ENCODE measurements around the gene FALEC. TPM values are rescaled to one million over a fixed set of nuclear protein-coding genes. Genes with fewer than 3 reads are reported as not detected.

FALEC gene
- total RNA-seq, 4 donors from 2014 or later: not detected

- H3K4me3 ChIP-seq: no peak overlapping the region
- no peak overlapping the region for H3K27ac ChIP-seq
- TF ChIP-seq EP300 (IDR thresholded peaks at IDR 0.05): no peak
- TF ChIP-seq CTCF (IDR thresholded peaks at IDR 0.05): no peak
- TF ChIP-seq POLR2AphosphoS5 (IDR thresholded peaks at IDR 0.05): no peak
- no peak for TF ChIP-seq POLR2A (IDR thresholded peaks at IDR 0.05)
- H3K27me3 ChIP-seq: no peaks in the 10 kb centered on the region
- H3K9me3 ChIP-seq: no peaks in the 10 kb centered on the region
- peaks cover 0 to 25% of the 10 kb centered on the region in 2 donors for H3K36me3 ChIP-seq
- no peak for ATAC-seq
- H3K4me1 ChIP-seq: peaks cover 0 to 43% (median 12%) of the 10 kb centered on the region in 3 donors
- 85% methylated on average over 5 of the region's 7 CpGs; no CpG with 5 or more reads in 1 of the 2 donors for WGBS, 2 donors (ENCODE audit: low coverage in 1 of 2)
Observed at GRCh38 chr1:150513351-150513791, 2.2 kb upstream of the FALEC start.

- H3K36me3 ChIP-seq: peaks cover 0 to 25% of the 10 kb centered on the region in 2 donors
- H3K27me3 ChIP-seq: no peaks in the 10 kb centered on the region
- H3K4me3 ChIP-seq: no peak overlapping the region
- peaks cover 0 to 34% (median 9%) of the 10 kb centered on the region in 3 donors for H3K4me1 ChIP-seq
- WGBS, 2 donors (ENCODE audit: low coverage in 1 of 2): 100% methylated on average over 1 of the region's 9 CpGs; no CpG with 5 or more reads in 1 of the 2 donors
- ATAC-seq: no peak
- peak overlapping the region in 1 of 4 donors; percentile 93 for H3K27ac ChIP-seq
- no peak for TF ChIP-seq CTCF (IDR thresholded peaks at IDR 0.05)
- TF ChIP-seq POLR2AphosphoS5 (IDR thresholded peaks at IDR 0.05): no peak
- no peak for TF ChIP-seq EP300 (IDR thresholded peaks at IDR 0.05)
- TF ChIP-seq POLR2A (IDR thresholded peaks at IDR 0.05): no peak
- H3K9me3 ChIP-seq: no peaks in the 10 kb centered on the region
Observed at GRCh38 chr1:150514260-150514659, 1.3 kb upstream of the FALEC start.

- WGBS, 2 donors (ENCODE audit: low coverage in 1 of 2): 0 to 27% methylated on average over 3 to 17 of the region's 21 CpGs
- Histone ChIP-seq H3K9me3 (no peaks in the 10 kb centered on the region), H3K27ac (peak overlapping the region; percentile 66 to 93 (median 88)), H3K4me3 (peak overlapping the region; percentile 47 to 54), H3K36me3 (peaks cover 0 to 19% of the 10 kb centered on the region in 2 donors), H3K4me1 (peaks cover 0 to 27% (median 9%) of the 10 kb centered on the region in 3 donors), H3K27me3 (no peaks in the 10 kb centered on the region)
- no peak for ATAC-seq
- TF ChIP-seq POLR2A (IDR thresholded peaks at IDR 0.05) (no peak), CTCF (IDR thresholded peaks at IDR 0.05) (no peak), POLR2AphosphoS5 (IDR thresholded peaks at IDR 0.05) (no peak), EP300 (IDR thresholded peaks at IDR 0.05) (no peak)
Observed at GRCh38 chr1:150514913-150515327, 632 bp upstream of the FALEC start.

GRCh38 chr1:150516050-150516591 lies 569 bp downstream of the FALEC start:
- H3K36me3 ChIP-seq: peaks cover 0 to 14% of the 10 kb centered on the region in 2 donors
- H3K4me3 ChIP-seq: peak overlapping the region; percentile 47 to 54
- no peak for ATAC-seq
- TF ChIP-seq CTCF (IDR thresholded peaks at IDR 0.05) (peak in 1 of 4 experiments; percentile 13), EP300 (IDR thresholded peaks at IDR 0.05) (no peak)
- H3K9me3 ChIP-seq: no peaks in the 10 kb centered on the region
- 0% methylated on average over 10 to 12 of the region's 19 CpGs for WGBS, 2 donors (ENCODE audit: low coverage in 1 of 2)
- peaks cover 0 to 27% (median 9%) of the 10 kb centered on the region in 3 donors for H3K4me1 ChIP-seq
- peak overlapping the region; percentile 59 to 93 (median 88) for H3K27ac ChIP-seq
- H3K27me3 ChIP-seq: no peaks in the 10 kb centered on the region

GRCh38 chr1:150516616-150517015 lies 1.1 kb downstream of the FALEC start:
- H3K27ac ChIP-seq: peak overlapping the region in 3 of 4 donors; percentile 84 to 93 (median 91)
- H3K9me3 ChIP-seq: no peaks in the 10 kb centered on the region
- H3K4me3 ChIP-seq: peak overlapping the region in 1 of 2 donors; percentile 54
- ATAC-seq: no peak
- TF ChIP-seq EP300 (IDR thresholded peaks at IDR 0.05) (no peak), CTCF (IDR thresholded peaks at IDR 0.05) (peak in 2 of 4 experiments; percentile 6 to 23), POLR2AphosphoS5 (IDR thresholded peaks at IDR 0.05) (no peak), POLR2A (IDR thresholded peaks at IDR 0.05) (no peak)
- 11 to 15% methylated on average over 4 of the region's 4 CpGs for WGBS, 2 donors (ENCODE audit: low coverage in 1 of 2)
- H3K27me3 ChIP-seq: no peaks in the 10 kb centered on the region
- H3K36me3 ChIP-seq: peaks cover 0 to 12% of the 10 kb centered on the region in 2 donors
- H3K4me1 ChIP-seq: peaks cover 0 to 27% (median 9%) of the 10 kb centered on the region in 3 donors
